ENCODE measurements around the gene FANCE.

The FANCE gene

DNA sequence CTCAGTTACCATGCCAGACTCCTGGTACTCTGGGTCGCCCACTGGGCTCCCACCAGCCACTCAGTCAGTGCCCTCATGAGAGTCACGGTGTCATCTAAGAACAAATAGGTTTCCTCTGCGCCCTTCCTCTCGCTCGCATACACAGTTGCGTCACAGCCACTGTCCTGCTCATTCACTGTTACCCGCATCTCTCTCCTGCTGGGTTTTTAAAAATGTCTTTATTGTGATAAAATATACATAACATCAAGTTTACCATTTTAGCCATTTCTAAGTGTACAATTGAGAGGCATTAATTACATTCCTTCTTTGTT lies 40.8 kb downstream of the FANCE start:
- no peak overlapping the region for H3K4me3 ChIP-seq (ENCODE audit: low read depth, low read length)
- TF ChIP-seq, protein P1, sequence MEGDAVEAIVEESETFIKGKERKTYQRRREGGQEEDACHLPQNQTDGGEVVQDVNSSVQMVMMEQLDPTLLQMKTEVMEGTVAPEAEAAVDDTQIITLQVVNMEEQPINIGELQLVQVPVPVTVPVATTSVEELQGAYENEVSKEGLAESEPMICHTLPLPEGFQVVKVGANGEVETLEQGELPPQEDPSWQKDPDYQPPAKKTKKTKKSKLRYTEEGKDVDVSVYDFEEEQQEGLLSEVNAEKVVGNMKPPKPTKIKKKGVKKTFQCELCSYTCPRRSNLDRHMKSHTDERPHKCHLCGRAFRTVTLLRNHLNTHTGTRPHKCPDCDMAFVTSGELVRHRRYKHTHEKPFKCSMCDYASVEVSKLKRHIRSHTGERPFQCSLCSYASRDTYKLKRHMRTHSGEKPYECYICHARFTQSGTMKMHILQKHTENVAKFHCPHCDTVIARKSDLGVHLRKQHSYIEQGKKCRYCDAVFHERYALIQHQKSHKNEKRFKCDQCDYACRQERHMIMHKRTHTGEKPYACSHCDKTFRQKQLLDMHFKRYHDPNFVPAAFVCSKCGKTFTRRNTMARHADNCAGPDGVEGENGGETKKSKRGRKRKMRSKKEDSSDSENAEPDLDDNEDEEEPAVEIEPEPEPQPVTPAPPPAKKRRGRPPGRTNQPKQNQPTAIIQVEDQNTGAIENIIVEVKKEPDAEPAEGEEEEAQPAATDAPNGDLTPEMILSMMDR (IDR thresholded peaks at IDR 0.05; ENCODE audit: low read depth, low read length, missing control alignments), result no peak

DNA sequence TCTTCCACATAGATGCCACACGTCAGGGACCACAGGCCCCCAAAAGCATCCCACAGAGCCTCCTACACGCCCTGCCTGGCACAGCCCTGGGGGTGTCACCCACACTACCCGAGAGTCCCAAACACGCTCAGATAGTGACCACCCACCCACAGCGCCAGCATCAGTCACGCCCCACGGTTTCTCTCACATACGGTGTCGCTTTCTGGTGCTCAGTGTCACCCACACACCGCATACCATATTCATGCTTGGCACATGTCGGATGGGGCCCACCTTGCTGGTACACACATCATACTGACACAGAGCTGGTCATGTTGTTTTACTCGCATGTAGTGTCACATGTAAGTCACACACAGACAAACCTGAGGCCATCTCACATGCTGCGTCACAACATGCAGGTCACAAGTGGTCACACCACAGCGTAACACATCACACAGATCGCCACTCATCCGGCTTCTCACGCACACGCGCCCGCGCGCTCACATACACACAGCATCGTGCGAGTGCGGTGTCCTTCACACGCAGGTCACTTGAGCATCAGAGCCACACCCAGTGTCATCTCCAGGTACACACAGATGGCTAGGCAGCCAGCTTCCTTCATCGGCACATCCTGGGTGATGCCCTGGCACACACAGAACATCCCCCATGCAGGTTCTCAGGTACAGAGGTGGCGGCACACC lies 41.3 kb downstream of the FANCE start:
- TF ChIP-seq, protein P1 (IDR thresholded peaks at IDR 0.05; ENCODE audit: low read depth, low read length, missing control alignments), result no peak
- DNase-seq (ENCODE audit: low read depth), result no peak
- H3K4me3 ChIP-seq (ENCODE audit: low read depth, low read length), result no peak overlapping the region

More for the DNA sequence above, 40.8 kb downstream of the FANCE start:
- no peak for DNase-seq (ENCODE audit: low read depth)

DNA sequence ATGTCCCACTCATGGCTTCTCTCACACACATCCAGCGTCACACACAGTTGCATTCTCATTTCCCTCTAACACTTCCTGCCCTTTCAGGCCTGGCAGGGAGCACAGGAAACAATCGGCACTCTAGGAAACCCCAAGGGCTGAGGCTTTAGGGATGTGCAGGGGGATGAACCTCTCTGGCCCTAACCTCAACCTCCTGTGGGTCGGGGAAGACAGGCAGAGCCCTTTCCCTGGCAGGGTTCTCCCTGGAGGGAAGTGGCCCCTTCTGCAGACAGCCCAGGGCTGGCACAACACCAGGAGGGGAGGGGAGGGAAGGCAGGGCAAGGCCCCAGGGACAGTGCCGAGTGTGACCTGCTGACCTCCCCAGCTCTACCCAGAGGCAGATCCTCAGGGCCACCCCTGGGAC lies 42.0 kb downstream of the FANCE start:
- H3K4me3 ChIP-seq (ENCODE audit: low read depth, low read length), result no peak overlapping the region
- TF ChIP-seq, protein P1 (IDR thresholded peaks at IDR 0.05; ENCODE audit: low read depth, low read length, missing control alignments), result no peak
- DNase-seq (ENCODE audit: low read depth), result no peak

DNA sequence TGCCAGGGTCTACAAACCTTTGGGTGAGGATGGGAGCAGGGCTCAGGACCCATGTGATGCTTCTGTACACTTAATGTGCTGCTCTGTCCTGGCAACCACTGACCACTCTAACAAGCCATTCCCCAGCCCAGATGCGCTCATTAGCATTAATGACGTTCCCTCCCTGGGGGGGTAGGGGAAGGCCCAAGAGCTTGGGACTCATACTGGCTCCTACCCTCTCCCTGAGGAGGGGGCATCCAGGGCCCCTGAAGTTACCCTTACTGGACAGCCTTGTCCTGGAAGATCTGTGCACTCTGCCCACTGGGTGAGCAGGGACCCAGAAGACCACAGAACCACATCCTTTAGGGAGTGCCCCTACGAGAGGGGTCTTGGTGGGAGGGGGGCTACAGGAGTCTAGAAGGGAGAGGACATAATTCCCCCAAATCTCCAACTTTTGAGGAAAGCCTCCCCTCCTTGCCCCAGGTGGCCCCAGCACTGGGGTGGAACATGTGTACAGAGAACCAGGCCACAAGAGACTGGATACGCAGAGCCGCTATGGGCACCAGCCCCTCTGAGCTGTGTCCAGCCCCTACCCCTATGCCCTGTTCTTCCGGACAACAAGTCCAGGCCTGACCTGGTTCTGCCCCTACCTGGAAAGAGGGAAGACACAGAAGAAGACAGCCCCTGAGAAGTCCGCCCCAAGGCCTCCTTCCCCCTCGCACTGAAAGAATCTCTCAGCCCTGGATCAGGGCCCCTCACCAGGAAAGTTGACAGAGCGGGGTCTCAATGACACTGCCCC lies 43.3 kb downstream of the FANCE start:
- H3K4me3 ChIP-seq (ENCODE audit: low read depth, low read length), result no peak overlapping the region
- DNase-seq (ENCODE audit: low read depth), result no peak
- TF ChIP-seq, protein P1 (IDR thresholded peaks at IDR 0.05; ENCODE audit: low read depth, low read length, missing control alignments), result no peak

DNA sequence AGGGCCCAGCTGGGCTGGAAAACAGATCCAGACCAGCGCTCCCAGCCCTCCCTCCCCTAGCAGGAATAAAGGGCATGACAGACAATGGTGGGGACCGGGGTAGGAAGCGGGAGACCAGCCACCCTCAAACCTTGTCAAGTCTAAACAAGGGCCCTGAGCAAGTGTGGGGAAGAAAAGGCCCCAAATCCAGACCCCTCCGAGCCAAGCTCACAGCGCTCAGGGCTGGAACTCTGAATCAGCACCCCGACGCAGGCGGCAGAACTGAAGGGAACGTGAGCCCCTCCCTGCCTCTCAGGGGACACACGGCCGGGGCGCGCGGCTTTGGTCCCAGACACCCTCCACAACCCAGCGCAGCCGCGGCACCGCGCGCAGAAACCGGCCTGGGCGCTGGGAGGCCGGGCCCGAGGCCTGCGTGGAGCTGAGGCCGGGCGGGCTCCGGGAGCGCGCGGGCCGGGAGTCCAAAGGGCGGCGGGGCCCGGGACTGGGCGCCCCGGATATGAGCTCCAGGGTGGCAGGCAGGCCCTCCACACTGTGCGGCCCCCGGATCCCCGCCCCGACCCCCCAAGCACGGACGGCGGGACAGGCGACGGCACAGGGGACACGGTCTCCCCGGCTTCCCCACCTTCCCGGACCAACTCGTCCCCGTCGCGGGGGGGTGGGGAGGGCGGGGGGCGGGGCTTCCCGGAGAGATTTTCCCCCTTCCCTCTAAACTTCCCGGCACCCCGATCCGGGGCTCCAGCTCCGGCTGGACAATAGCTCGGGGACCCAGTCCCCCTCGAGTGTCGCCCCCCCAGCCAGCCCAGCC lies 44.1 kb downstream of the FANCE start:
- no peak for DNase-seq (ENCODE audit: low read depth)
- TF ChIP-seq, protein P1 (IDR thresholded peaks at IDR 0.05; ENCODE audit: low read depth, low read length, missing control alignments), result no peak

DNA sequence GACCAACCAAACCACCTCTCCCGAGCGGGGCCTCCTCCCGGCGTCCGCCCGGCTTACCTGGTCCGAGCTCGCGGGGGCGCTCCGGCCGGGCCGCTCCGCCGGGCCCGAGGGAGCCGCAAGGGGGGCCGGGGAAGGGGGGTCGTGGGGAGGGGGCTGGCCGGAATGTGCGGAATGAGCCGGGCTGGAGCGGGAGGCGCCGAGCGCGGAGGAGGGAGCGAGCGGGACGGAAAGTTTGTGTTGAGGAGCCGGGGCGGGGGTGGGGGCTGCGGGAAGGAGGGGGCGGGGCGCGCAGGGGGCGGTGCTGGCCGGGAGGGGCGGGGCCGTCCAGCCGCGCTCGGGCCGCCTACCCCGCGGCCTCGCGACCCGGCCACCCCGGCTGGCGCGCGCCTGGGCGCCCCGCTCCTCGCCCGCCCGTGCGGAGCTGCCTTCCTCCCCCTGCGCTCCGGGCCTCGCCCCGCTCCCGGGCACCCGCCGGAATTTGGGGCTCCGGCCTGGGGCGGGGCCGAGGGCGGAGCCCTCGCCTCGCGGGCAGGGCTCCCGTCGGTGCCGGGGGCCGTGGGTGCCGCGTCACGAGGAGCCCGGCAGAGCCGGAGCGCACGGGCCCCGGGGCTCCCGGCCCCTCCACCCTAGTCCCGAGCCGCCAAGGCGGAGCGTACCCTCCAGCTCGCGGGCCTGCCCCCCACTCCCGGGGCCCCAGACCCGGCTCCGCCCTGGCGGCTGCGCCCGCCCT lies 44.9 kb downstream of the FANCE start, which contains the start of gene TEAD3:
TEAD3 (minus strand) TSS at position 239 of the 730 bp plus-strand sequence.
- TF ChIP-seq, protein P1 (IDR thresholded peaks at IDR 0.05; ENCODE audit: low read depth, low read length, missing control alignments), result peak; percentile 2
- peak within 1 kb of the TSS; percentile 59 for H3K4me3 ChIP-seq (ENCODE audit: low read depth, low read length)
- no peak for DNase-seq (ENCODE audit: low read depth)

More for the DNA sequence above, 44.1 kb downstream of the FANCE start:
- H3K4me3 ChIP-seq (ENCODE audit: low read depth, low read length), result peak overlapping the region; percentile 59

All from GM12864 (cell line).